PC-3 (cell line): ENCODE data around the gene SCN2B.

Source experiments
- CTCF ChIP-seq: fragments of 300-600 bp; sonication (generic); conservative IDR thresholded peaks from 2 replicates; pipeline ENCODE4 v1.5.1; 2017; ENCODE audit warnings: antibody characterized with exemption, low read depth, mild to moderate bottlenecking, low read length
- EZH2 ChIP-seq: fragments of 300-600 bp; sonication (generic); IDR thresholded peaks from one replicate; pipeline ENCODE4 v1.6.1; 2017; ENCODE audit warnings: antibody characterized with exemption, mild to moderate bottlenecking, low read length; ENCODE audit not compliant: unreplicated experiment

- no peak for TF ChIP-seq CTCF
- no peak for TF ChIP-seq EZH2
These were observed 6.2 kb downstream of the SCN2B start for GRCh38 chr11:118170231-118170630.
